Jurkat, Clone E6-1 (cell line): ENCODE measurements around the gene TLX2.
A peak's percentile ranks its signal among the peaks of the same experiment; 100 is the strongest.

ENCODE experiments used
- DNase-seq: peaks from one replicate; pipeline ENCODE4 v3.0.0-alpha.2; 2011; ENCODE audit warnings: low read depth, low spot score
- H3K4me3 ChIP-seq: 2 replicates; pipeline ENCODE4 v1.5.1; 2011; ENCODE audit warnings: mild to moderate bottlenecking, low read length, control low read depth, moderate library complexity

Gene TLX2

GRCh38 chr2:74507926-74508520 lies 6.2 kb upstream of the TLX2 start:
- peak overlapping the region; percentile 90 for H3K4me3 ChIP-seq
- DNase-seq: no peak

DNA sequence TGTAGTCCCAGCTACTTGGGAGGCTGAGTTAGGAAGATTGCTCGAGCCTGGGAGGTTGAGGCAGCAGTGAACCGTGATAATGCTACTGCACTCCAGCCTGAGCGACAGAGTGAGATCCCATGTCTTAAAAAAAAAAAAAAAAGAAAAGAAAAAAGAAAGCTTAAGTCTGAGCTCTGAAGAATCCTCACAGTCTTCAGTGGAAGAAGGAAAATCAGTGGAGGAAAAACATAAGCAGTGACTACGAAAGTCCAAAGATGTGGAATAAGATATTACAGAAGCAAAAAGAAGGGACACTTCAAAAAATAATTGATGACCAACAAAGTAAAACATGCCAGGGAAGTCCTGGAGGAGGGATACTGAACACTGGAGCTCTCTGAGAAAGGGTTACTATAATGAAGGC lies 4.0 kb upstream of the TLX2 start:
- DNase-seq: no peak
- H3K4me3 ChIP-seq: no peak overlapping the region

- no peak overlapping the region for H3K4me3 ChIP-seq
- no peak for DNase-seq
Measured at GRCh38 chr2:74511104-74511989, 2.9 kb upstream of the TLX2 start.

- DNase-seq: no peak
Measured at GRCh38 chr2:74512744-74513604, 1.3 kb upstream of the TLX2 start.

DNA sequence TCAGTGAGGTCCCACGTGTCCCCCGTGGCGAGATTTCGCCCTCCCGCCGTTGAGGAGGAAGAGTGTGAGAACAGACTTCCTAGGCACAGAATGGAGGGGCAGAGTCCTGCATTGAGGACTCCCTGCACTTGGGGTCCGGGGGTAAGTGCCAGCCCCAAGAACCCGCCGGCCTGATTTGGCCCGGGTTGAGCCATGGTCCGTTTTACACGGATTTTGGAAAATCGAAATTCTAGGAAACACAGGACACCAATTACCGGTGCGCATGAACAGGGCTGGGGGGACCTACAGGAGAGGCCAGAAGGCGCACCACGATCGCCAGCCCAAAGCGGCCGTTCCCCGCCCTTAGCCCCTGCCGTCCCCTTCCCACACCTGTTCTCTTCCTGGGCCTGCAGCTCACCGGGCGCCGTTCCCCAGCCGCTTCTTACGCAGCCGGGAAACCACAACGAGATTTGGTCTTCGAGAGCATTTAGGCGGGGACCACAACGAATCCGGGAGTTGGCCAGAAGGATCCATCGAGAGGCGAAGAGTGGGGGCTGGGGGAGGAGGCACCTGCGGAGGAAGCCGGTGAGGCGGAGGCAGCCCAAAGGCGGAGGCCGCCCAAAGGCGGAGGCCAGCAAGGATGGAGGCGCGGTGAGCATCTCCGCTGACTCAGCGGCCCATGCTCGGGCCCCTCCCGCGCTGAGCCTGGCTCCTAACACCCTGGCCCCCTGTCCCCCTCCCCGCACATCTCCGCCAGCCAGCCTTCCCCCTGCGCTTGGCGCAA lies 464 bp upstream of the TLX2 start:
- peak overlapping the region; percentile 60 for H3K4me3 ChIP-seq
- DNase-seq: peak; percentile 79

More at GRCh38 chr2:74512744-74513604, 1.3 kb upstream of the TLX2 start:
- H3K4me3 ChIP-seq: peak overlapping the region; percentile 60

DNA sequence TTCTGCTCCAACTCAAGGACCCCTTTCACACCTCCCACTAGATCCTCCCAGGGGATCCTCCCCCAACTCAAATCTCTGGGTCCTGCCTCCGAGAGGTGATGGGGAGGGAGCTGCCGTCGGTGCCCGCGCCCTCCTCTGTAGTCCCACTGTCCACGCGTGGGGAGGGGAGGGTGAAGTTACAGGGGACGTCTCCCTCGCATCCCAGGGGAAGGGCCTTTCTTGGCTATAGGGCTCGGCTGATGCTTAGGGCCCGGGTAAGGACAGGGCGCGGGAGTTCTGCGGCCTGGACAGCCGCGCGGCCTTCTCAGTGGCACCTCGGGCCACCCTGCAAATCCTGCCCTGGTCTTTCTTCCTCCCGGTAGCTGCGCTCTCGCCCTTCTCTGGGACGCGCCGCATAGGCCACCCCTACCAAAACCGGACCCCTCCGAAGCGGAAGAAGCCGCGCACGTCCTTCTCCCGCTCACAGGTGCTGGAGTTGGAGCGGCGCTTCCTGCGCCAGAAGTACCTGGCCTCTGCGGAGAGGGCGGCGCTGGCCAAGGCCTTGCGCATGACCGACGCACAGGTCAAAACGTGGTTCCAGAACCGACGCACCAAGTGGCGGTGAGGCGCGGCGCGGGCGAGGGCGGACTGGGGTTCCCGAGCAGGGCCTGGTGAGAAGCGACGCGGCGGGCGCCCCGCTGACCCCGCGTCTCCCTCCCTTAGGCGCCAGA lies 1.2 kb downstream of the TLX2 start:
- no peak overlapping the region for H3K4me3 ChIP-seq
- DNase-seq: no peak

DNA sequence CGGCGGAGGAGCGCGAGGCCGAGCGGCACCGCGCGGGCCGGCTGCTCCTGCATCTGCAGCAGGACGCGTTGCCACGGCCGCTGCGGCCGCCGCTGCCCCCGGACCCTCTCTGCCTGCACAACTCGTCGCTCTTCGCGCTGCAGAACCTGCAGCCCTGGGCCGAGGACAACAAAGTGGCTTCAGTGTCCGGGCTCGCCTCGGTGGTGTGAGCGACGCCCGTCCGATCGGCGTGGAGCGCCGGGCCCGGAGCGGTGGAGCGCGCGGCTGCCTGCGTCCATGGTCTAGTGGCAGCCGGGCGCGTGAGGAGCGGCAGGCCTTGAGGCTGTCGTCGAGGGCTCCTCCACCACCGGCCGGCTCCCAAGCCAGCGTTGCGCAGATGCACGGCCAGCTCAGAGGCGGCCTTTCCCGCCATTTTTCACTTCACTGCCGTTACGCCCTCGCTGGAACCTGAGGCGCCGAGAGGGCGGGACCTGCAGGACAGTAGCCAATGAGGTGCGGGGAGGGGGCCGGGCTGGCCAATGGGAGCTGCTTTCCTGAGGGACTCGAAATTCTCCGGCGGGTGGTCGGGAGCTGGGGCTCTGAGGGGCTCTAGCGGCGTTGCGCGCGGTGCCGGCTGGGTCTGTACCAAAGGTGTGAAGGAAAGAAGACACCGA lies 1.9 kb downstream of the TLX2 start:
- DNase-seq: no peak
- no peak overlapping the region for H3K4me3 ChIP-seq

DNA sequence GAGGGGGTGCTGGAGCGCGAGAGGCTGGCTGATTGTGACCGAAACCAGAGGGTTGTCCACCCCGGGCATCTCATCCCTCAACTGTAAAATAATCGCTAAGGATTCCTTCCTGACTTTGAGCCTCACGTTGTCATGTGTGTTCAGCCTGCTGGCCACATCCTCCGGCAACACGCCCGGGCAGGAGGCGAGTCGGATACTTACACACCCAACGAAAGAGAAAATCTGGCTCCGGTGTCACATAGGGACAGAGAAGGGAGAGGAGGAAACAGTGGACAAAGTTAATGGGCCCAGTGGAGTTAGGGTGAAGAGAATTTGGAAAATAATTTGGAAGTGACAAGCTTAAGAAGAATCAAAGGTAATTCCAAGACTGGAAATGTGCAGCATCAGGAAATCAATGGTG lies 2.4 kb downstream of the TLX2 start:
- no peak overlapping the region for H3K4me3 ChIP-seq
- no peak for DNase-seq

DNA sequence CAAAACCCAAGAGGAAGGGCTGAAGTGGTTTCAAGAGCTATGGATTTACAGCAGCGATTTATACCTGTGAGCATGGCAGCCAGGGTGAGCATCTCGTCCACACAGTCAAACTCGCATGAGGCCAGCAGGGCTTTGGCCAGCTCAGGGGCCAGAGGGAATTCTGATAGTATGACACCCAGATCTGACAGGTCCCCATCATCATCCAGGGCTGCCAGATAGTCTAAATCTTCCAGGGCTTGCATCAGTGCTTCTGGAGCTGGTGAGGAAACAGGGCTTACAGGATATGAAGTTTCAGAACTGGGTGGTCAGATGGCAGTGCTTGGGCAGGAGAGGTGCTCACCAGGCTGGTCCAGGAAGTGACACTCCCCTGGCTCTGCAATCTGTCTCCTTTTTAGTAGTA lies 8.3 kb downstream of the TLX2 start:
- no peak for DNase-seq
- no peak overlapping the region for H3K4me3 ChIP-seq

- no peak for DNase-seq
Measured at GRCh38 chr2:74524005-74524404, 9.8 kb downstream of the TLX2 start.

GRCh38 chr2:74524955-74525716 lies 10.9 kb downstream of the TLX2 start:
- no peak overlapping the region for H3K4me3 ChIP-seq
- DNase-seq: no peak

More at GRCh38 chr2:74524005-74524404, 9.8 kb downstream of the TLX2 start:
- no peak overlapping the region for H3K4me3 ChIP-seq

DNA sequence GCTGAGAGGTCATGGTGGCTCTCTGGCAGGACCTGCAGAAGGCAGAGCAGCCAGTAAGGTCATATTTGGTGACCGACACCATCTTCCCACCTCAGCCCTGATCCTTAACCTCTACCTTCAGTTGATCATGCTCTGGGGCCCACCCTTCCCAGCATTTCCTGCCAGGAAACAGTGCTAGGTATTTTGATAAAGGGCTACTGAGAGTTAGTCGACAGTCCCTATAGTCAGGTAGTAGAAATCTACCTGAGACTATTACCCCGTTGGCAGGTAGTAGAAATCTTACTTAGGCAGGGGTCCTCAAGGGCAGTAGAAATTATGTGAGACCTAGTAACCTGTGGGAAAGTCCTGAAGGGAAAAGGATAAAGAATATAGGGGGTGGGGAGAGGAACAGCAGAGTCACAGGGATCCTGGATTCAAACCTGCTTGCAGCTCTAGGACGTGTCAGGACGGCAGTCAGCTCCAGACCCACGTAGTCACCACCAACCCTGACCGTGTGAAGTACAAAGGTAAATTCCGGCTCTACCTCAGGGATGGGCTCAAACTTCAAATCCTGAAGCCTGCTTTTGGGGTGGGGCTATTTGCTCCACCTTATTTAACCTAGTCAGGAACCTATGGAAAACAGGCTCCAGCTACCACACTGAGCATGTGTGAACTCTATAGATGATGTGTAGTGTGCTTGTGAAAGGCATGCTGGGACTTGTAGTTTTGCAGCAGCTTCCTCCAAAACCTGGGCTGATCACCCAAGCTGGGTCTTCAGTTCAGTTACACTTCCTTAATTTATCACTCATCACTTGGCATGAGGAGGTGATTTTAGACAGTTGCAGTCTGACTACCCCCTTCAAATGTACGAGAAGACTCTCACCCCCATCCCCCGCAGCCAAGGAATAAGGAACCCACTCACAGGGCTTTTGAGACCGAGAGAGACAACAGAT lies 11.7 kb downstream of the TLX2 start, which contains the start of gene DQX1:
TSS of gene DQX1 (minus strand) at position 515 of the 932 bp plus-strand sequence. CDS start at position 13, 502 bp downstream.
- peak; percentile 36 for DNase-seq
- no peak within 1 kb of the TSS for H3K4me3 ChIP-seq

DNA sequence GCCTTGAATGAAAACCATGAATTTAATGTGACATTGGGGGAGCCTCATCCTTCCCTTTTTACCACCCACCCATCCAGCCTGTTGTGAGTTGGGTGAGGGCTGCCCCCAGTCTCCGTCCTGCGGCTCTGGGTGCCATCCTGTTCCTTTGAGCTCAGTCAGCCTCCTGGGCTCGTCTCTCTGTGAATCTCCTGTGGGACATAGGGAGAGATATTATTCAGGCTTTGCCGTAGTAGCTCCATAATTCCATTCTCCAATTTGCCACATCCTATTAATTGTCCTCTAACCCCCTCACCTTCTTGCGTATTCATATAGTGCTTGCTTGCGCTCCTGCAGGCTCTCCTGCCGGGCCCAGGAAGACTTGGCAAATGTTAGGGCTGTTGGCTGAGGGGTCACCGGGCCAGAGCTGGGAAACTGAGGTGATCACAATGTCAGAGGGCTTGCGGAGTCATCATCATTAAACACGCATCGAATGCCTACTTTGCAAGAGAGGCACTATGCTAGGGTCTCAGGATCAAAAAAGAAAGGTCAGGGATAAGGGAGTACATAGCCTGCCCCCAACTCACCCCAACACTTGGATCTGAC lies 12.5 kb downstream of the TLX2 start:
- H3K4me3 ChIP-seq: no peak overlapping the region
- DNase-seq: no peak

- DNase-seq: no peak
- peak overlapping the region; percentile 99 for H3K4me3 ChIP-seq
Measured at GRCh38 chr2:74527741-74528140, 13.5 kb downstream of the TLX2 start.

DNA sequence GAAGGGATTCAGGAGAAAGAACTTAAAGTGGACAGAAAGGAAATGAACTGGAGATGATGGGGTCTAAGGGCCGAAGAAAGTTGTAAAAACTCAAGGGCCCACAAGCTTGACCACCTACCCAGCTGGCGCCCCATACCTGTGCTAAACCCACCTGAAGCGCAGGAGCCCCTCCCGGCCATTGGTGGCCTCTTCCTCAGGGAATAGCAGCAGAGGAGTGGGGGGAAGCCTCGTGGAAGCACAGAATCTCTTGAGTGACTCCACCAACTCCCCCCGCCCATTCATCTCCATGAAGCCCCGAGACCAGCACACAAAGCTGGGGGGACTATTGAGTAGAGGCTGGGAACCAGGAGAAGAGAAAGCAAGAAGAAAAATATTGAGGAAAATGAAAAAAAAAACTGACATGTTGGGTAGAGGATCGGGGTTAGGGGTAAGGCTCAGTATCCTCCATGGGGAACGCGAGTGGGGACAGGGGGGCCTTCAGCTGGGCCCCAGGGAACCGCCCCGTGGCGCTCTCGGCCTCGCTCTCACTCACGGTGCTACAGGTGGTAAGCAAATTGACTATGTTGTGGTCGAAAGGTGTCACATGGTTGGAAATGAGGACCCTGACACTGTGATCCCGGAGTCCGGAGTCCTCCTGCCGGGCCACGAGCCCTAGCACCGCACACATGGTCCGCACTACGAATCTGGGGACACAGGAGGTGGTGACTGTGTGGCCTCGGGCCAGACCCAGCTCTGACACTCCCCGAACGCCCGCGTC lies 14.5 kb downstream of the TLX2 start:
- no peak for DNase-seq
- peak overlapping the region; percentile 99 for H3K4me3 ChIP-seq
